VCaP (cell line): ENCODE results near the gene RELB.
A peak's percentile ranks its signal among the peaks of the same experiment; 100 is the strongest.

Experiments used
- H3K27ac ChIP-seq: fragments of 450-650 bp; 2 replicates; pipeline ENCODE4 v1.5.1; 2017
- CTCF ChIP-seq: fragments of 450-650 bp; conservative IDR thresholded peaks from 2 replicates; pipeline ENCODE4 v1.5.1; 2017; ENCODE audit warnings: mild to moderate bottlenecking, moderate library complexity

Gene RELB

GRCh38 chr19:45040059-45040771, 39.0 kb downstream of the RELB start:
- no peak for TF ChIP-seq CTCF
- peak overlapping the region; percentile 98 for H3K27ac ChIP-seq

GRCh38 chr19:45041125-45041524, 39.9 kb downstream of the RELB start:
- H3K27ac ChIP-seq = peak overlapping the region; percentile 98; the same call in 1 of the 2 replicates
- TF ChIP-seq CTCF = no peak

GRCh38 chr19:45045671-45046353, 44.5 kb downstream of the RELB start:
- peak overlapping the region; percentile 81 for H3K27ac ChIP-seq
- TF ChIP-seq CTCF = no peak

GRCh38 chr19:45046355-45046754, 45.1 kb downstream of the RELB start:
- peak overlapping the region; percentile 81 for H3K27ac ChIP-seq
- no peak for TF ChIP-seq CTCF

- H3K27ac ChIP-seq = peak overlapping the region; percentile 81
Observed at GRCh38 chr19:45047188-45047797, 46.0 kb downstream of the RELB start.

GRCh38 chr19:45049073-45049736, 47.9 kb downstream of the RELB start:
- no peak for TF ChIP-seq CTCF
- H3K27ac ChIP-seq = peak overlapping the region; percentile 42

More at GRCh38 chr19:45047188-45047797, 46.0 kb downstream of the RELB start:
- TF ChIP-seq CTCF = no peak

- H3K27ac ChIP-seq = peak overlapping the region; percentile 42
- no peak for TF ChIP-seq CTCF
Observed at GRCh38 chr19:45050036-45050435, 48.8 kb downstream of the RELB start.
